ENCODE measurements around the gene ATRX.
"Not testable (repeated sequence)": the region's sequence is repeated elsewhere in the genome, so short reads cannot be mapped to it uniquely, and the experiment has no call there.

ATRX gene

DNA sequence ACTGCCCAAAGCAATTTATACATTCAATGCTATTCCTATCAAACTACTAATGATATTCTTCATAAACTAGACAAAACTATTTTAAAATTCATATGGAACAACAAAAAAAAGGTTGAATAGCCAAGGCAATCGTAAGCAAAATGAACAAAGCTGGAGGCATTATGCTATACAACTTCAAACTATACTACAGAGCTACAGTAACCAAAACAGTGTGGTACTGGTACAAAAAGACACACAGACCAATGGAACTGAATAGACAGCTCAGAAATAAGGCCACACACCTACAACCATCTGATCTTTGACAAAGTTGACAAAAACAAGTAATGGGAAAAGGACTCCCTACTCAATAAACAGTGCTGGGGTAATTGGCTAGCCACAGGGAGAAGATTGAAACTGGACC lies 271.8 kb downstream of the ATRX start:
- FAIRE-seq = no peak
- no peak for DNase-seq (ENCODE audit: insufficient read length, low spot score)

DNA sequence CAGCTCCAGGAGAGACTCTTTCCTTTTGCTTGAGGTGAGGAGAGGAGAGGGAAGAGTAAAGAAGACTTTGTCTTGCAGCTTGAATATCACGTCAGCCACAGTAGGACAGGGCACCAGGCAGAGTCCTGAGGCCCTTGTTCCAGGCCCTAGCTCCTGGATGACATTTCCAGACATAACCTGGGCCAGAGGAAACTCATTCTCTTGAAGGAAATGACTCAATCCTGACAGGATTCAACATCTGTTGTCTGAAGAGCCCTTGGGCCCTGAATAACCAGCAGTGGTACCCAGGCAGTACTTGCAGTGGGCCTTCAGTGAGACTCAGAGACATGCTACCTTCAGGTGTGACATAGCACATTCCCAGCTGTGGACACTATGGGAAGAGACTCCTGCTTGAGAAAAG lies 276.0 kb downstream of the ATRX start:
- DNase-seq (ENCODE audit: insufficient read length, low spot score) = no peak
- FAIRE-seq = no peak

DNA sequence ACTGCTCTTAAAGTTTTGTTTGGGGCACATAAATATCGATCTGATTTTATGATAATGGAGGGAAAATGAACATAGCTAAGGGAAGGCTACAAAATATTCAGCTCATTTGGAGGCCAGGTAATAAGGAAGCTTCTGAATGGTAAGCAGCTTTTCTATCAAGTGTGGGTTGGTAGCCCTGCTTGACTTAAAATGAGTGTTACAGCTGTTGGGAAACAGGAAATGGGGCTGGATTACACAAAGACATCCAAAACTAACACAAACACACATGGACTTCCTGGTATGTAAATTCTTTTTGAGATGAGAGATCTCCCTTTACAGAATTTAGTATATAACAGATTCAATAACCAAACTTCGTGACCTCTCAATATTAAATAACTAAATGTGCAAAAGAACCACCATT lies 280.8 kb downstream of the ATRX start:
- no peak for DNase-seq (ENCODE audit: insufficient read length, low spot score)

DNA sequence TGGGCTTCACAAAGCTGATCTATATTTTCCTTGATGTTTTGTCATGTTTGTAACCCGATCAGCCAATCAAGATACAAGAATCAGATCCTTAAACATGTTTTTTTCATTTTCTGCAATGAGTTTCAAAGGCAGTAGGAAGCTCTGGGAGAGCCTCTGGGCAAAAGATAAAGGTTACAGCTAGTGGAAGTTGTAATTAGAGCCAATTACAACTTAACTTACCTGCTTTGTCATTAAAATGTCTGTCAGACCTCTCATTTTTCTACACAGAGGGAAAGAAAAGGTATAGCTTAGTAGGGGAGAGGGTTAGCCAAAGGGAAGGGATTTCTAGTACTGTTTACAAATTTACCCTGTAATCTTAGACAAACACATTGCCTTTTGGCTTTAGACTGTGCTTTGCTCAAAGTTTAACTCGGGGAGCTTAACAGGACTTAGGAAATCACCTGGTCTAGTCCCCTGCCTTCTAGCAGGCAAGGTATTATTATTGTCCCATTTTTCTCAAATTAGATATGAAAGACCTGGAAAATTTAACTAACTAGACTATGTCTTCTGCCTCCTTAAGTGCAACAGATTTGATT lies 283.0 kb downstream of the ATRX start:
- no peak for FAIRE-seq
- DNase-seq (ENCODE audit: insufficient read length, low spot score) = no peak

More for the DNA sequence above, 280.8 kb downstream of the ATRX start:
- no peak for FAIRE-seq

DNA sequence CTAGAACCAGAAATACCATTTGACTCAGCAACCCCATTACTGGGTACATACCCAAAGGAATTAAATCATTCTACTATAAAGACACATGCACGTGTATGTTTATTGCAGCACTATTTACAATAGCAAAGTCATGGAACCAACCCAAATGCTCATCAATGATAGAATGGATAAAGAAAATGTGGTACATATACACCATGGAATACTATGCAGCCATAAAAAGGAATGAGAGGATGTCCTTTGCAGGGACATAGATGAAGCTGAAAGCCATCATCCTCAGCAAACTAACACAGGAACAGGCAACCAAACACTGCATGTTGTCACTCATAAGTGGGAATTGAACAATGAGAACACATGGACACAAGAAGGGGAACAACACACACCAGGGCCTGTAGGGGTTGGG lies 285.9 kb downstream of the ATRX start:
- not testable (repeated sequence) for FAIRE-seq; DNase-seq (ENCODE audit: insufficient read length, low spot score)

DNA sequence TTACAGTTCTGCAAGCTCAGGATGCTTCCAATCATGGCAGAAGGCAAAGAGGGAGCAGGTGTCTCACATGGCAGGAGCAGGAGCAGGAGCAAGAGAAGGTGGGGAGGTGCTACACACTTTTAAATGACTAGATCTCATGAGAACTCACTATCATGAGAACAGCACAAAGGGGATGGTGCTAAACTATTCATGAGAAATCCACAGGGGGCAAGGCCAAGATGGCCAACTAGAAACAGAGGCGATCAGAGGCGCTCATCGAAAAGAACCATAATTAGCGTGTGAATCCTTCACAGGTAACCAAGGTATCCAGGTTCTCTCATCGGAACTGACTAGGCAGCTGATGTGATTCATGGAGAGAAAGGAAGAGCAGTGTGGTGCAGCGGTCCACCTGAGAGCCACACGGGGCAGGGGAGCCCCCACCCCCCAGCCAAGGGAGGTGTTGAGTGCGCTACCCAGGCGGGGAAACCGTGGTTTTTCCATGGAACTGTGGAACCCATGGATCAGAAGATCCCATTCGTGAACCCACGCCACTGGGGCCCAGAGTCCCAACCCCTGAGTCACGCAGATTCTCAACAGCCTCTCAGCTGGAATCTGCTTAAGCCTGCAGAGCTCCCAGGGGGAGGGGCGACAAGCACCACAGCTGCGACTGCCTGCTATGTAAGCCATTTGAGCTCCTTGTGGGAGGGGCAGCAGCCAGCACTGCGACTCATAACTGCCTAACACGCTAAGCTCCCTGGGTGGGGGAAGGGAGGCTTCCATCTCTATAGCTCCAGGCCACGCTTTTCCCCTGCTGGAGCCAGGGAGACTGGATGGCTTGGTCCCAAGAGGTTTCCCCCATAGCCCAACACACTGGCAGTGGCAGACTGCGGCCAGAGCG lies 292.1 kb downstream of the ATRX start:
- DNase-seq (ENCODE audit: insufficient read length, low spot score) = no peak

DNA sequence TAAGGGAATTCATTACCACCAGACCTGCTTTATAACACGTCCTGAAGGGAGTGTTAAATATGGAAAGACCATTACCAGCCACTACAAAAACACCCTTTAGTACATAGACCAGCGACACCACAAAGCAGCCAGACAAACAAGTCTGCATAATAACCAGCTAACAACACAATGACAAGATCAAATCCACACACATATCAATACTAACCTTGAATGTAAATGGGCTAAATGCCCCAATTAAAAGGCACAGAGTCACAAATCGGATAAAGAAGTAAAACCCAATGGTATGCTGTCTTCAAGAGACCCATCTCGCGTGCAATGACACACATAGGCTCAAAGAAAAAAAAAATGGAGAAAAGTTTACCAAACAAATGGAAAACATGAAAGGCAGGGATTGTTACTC lies 302.0 kb downstream of the ATRX start:
- FAIRE-seq = no peak
- DNase-seq (ENCODE audit: insufficient read length, low spot score) = no peak

More for the DNA sequence above, 292.1 kb downstream of the ATRX start:
- no peak for FAIRE-seq

DNA sequence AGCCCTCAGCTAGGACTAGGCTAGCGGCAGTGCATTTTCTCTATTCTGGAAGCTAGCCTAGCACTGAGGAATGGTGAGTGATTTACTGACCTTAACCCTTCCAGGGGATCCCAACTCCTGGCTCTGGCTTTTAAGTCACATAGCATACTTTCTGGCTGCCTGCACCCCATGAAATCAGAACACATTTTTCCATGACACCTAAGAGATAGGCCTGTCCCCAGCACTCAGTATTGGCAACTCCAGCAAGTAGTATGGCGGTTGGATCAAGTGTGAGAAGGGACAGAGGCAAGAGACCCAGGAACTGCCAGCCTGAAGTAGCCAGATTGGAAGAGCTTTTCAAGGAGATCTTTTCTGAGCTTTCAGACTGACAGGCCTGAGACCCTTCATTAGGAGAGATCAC lies 330.6 kb downstream of the ATRX start:
- DNase-seq (ENCODE audit: insufficient read length, low spot score) = no peak
- no peak for FAIRE-seq
